NCI-H2227 (cell line): Measurements from ENCODE around the gene COPS3.

Source experiments
- DNase-seq: peaks from one replicate; lab custom pipeline; 2025; ENCODE audit not compliant: unreplicated experiment; lab: John Stamatoyannopoulos, UW

COPS3 gene

DNA sequence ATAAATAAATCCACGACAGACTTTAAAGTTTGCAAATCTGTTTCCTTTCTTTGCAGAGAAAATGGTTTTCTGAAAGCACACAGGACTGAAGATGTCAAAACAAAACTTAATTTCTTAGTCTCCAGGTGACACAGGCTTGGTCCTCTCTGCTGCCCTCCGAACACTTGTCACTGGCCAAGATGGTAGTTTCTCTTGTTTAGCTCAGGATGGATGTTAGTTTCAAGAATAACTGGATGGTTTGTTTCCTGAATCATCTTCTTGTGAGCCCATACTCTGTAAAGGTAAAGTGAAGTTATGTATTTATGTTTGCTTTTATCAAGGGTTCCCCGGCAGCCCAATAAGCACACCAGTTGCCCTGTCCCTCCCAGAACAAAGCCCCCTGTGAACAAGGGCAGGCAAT, 34.2 kb downstream of the COPS3 start:
- DNase-seq: no peak

DNA sequence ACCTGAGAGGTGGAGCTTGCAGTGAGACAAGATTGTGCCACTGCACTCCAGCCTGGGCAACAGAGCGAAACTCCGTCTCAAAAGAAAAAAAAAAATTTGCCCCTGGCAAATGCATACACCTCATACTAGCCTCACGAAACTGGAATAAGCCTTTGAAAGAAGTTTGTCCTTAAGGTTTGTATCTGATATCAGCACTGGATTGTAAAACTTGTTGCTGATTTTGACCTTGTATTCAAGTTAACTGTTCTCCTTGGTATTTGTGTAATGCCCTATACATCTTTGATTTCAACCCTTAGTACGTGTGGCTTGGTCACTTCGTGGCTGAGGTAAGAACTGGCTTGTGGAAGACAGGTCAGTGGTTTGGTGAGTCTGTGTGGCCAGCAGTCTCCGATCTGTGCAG, 37.9 kb downstream of the COPS3 start:
- DNase-seq: no peak

DNA sequence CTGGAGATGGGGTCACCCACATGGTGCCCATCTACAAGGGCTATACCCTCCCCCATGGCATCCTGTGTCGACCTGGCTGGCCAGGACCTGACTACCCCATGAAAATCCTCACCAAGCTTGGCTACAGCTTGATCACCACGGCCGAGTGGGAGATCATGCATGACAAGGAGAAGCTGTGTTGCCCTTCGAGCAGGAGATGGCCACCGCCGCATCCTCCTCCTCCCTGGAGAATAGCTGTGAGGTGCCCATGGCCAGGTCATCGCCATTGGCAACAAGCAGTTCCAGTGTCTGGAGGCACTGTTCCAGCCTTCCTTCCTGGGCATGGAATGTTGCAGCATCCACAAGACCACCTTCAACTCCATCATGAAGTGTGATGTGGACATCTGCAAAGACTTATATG, 38.8 kb downstream of the COPS3 start:
- no peak for DNase-seq

DNA sequence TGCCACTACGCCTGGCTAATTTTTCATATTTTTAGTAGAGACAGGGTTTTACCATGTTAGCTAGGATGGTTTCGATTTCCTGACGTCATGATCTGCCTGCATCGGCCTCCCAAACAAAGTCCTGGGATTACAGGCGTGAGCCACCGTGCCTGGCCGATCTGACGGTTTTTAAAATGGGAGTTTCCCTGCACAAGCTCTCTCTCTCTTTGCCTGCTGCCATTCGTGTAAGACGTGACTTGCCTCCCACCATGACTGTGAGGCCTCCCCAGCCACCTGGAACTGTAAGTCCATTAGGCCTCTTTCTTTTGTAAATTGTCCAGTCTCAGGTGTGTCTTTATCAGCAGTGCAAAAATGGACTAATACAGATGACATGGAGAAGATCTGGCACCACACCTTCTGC, 39.4 kb downstream of the COPS3 start:
- DNase-seq: no peak

DNA sequence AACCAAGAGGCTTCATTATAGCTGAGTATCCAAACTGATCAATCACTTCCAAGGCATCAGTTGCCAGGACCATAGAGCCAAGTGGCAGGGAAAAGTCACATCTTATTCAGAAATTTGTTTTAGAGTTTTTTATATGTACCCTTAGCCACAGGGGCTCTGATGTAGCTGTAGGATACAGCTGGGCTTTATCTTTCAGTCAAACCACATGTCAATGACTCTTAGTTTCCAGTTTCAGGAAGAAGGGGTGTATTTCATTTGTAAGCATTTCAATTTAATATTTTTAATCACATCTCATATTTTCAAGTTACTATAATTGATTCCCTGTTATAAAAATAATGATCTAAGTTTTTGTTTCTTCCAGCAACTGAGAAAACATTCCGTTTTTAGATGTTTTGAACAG, 41.2 kb downstream of the COPS3 start:
- no peak for DNase-seq

DNA sequence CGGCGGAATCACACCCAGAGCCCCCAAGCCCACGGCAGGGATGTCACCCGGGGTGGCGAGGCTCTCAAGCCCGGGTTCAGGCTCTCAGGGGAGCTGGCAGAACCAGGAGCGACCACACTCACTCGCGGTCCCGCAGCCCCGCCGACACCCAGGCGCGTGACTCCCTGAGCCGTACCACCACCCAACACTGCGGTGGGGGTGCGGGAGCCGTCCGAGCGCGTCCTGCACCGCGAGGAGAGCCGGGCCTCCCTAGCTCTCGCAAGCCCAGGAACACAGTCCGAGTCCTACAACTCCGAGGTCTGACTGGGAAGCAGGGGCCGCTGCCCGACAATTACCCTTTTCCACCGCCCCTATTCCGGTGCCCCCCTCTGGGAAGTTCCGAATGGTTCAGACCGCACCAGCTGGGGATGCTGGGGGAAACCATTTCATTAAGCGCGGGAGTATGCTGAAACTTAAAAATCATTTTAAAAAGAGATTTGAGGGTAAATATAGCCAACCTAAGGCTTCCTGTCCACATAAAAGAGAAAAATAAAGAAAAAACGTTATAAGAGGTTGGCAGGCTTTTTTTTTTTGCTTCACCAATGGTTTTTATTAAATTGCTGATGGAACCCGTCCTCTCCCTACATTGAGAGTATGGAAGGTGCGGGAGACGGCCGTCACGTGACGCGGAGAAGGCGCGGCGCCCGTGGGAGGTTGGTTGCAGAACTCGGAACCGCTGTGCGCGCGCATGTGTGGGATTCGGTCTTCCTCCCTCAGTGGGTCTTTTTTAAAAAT, 43.8 kb downstream of the COPS3 start, which contains the start of gene FLCN:
FLCN (minus strand) TSS at position 143 of the 774 bp plus-strand sequence. CDS start 9,031 bp downstream, outside the sequence.
- peak; percentile 87 for DNase-seq

DNA sequence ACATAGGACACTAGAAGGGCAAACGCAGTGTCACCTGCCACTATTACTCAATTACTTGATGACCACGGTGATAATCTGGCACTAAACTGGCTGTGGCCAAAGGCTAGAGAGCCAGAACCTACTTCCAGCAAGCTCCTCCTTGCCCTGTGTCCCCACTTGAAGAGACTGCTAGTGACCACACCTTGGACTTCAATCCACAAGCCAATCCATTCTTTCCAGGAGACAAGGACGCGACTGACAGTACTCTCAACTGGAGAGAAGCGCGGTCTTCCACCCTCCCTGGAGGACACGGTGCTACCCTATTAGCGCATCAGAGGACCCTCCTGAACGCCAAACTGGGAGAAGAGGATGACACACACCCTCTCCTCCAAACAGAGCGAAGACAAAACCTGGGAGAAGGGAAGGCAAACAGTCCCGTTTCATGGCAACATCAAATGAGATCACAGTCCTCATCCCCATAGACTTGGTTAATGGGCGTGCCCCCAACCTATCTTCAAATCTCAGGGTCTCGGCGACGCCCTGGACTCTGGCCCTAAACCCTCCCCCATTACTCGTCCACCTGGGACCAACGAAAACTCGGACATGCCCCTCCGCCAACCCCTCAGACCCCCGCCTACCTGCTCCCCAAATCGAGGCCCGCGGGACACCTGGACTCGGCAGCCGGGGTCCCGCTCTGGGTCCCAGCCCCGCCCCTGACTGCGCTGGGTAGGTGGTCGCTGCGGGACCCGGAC, 44.6 kb downstream of the COPS3 start:
- DNase-seq: peak; percentile 46

DNA sequence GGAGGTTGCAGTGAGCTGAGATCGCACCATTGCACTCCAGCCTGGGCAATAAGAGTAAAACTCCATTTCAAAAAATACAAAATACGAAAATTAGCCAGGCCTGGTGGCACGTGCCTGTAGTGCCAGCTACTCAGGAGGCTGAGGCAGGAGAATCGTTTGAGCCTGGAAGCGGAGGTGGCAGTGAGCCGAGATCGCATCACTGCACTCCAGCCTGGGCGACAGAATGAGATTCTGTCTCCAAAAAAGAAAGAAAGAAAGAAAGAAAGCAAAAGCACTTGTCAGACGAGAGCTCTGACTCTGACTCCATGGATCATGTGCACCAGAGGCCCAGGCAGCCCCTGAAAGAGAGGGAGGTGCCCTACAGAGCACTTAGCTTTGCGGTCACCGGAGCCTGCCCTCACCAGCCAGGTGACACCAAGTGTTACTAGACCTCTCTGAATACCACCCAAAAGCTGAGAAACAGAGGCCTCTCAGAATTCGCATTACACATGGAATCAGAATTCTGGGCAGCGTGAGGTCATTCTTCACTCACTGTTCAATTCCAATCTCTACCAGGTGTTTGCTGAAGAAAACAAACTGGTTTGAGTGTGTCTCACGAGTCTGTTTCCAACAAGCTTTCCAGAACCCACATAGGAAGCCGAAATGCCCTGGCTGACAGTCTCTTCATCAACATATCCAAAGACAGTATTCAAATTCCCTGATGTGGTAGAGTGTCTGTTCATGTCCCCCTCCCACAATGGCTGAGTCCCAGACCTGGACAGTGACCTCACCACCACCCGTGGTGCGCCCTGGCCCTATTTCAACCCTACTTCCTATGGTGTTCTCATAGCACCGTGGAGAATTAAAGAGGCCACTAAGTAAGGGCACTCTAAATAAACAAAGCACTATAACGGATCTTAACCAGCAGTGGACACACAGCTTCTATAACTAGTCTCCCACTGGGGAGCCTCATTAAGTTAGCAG, 45.6 kb downstream of the COPS3 start:
- no peak for DNase-seq

DNA sequence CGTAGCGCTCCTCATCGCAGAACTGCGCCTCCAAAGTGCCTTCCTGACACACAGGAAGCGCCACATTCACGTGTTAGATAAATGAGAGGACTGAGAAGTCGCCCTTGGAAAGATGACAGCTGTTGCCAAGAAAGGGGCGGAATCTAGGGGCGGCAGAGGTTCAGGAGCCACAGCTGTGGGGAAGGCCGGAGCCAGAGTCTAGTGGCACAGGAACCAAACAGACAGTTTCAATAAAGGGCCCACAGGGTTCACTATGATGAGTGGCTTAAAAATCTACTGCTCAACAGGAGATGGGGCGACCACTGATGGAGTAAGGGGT, 48.8 kb downstream of the COPS3 start:
- no peak for DNase-seq

DNA sequence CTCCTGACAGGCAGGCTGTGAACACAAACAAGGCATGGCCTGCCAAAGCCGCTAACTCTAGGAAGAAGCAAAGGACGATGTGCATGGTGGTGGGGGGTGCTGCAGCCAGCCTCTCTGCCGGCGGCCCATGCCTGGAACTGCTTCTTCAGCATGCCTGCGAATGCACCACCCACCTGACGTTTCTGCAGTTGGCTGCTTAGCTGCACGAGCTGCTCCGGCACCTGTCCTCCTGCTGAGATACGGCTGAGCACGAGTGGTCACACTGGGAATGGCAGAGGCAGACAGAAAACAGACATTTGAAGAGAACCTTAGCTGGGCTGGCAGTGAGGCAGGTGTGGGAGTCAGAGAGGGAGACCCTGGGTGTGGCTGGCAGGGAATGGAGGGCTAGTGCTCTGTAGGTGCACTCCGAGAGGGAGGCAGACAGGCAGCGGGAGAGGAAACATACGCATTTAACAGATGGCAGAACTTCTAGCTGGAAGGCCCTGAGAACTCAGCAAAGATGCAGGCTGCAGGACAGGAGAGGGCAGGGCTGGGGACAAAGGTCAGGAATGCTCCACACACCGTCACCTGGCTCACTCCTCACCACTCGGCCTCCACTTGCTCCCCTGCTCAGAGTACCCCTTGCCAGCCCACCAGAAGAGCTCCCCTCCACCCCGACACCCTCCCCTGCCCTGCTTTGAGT, 49.3 kb downstream of the COPS3 start:
- DNase-seq: no peak

DNA sequence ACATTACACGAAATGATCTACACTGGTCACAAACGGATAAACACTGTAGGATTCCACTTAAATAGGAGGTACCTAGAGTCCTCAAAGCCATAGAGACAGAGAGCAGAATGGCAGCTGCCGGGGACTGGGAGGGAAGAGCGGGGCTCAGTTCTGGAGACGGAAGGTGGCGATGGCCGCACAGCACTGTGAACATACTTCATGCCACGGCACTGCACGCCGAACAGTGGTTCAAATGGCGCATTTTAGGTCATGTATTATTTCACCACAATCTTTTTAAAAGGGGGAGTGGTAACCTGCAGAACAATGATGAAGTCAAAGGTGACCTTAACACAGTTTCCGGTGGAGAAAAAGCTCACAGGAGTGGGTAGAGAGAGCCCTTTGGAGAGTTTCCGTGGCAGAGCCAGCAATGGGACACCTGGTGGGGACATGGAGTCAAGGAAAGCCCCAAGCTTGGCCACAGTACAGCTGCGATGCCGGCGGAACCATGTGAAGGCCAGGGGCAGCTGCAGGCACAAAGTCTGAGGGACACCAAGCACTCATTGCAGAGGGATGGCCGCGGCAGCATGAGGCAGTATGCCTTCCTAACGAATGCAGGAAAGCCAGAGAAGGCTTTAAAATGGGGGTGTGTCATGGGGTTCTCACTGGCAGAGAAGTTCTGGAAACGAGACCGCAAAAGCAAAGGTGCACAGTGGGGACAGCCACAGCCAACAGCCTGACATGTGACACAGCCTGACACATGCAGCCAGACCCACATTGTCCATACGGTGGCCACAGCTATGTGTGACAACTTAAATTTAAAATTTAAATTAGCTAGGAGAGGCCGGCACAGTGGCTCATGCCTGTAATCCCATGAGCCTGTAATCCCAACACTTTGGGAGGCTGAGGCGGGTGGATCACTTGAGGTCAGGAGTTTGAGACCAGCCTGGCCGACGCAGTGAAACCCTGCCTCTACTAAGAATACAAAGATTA, 51.3 kb downstream of the COPS3 start:
- no peak for DNase-seq

DNA sequence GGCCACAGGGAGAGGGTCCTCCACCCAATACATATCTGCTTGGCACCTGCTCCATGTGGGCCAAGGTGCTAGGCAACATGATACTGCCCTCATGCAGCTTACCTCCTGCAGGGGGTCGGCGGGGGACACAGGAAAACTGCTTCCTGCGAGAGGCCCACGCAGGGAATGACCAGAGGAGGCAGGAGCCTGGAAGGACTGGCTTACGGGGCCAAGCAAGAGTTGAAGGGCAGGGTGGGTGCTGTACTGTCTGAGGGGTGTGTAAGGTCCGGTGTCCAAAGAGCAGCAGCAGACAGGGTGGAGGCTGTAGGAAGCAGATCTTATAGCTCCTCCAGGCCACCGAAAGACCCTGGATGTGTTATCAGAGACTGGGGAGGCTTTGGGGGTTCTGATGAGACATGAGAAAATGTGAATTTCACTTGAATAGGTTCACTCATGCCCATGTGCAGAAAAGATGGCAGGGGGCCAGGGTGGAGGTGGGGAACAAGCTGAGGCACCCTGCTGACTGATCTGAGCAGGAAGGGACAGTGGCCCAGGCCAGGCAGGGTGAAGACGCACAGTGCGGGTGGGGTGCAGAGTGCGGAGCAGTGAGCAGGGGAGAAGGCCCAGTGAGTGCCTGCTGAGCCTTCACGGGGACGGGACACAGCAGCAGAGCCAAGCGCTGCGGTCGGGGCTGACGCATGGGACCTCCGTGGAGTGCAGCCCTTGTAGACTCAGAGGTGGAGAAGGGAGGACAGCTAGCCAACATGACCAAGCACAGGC, 52.3 kb downstream of the COPS3 start:
- no peak for DNase-seq

DNA sequence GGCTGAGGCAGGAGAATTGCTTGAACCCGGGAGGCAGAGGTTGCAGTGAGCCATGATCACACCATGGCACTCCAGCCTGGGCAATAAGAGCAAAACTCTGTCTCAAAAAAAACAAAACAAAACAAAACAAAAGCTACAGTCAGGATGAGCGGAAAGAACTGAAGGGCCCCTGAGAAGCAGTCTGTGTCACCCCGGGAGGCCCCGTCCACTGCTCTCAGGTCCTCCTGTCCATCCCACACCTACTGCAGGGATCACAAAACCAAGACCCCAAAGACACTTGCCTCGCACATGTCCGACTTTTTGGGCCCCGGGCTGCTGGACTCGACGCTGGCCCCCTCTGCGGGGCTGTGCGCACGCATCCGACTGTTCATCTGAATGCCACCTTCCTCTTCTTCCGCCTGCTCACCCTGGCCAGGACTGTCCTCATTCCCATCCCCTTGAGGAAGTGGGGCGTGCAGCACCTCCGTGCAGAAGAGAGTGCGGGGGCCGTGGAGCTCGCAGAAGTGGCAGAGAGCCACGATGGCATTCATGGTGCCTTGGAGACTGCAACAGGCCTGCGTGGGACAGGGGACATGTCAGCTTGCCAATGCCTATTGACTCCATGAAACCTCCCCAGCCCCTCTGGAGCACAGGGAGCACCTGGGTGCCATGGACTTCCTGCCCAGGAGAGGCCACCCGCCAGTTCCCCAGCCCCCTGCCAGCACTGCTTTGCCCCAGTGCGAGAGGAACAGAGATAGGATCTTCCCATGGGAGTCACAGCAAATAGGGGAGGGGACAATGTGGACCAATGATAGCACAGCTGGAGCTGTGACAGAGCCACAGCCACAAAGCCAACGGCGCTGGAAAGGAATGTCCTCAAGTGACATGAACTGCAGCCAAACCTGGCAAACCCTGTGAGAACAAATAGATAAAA, 53.2 kb downstream of the COPS3 start:
- no peak for DNase-seq

DNA sequence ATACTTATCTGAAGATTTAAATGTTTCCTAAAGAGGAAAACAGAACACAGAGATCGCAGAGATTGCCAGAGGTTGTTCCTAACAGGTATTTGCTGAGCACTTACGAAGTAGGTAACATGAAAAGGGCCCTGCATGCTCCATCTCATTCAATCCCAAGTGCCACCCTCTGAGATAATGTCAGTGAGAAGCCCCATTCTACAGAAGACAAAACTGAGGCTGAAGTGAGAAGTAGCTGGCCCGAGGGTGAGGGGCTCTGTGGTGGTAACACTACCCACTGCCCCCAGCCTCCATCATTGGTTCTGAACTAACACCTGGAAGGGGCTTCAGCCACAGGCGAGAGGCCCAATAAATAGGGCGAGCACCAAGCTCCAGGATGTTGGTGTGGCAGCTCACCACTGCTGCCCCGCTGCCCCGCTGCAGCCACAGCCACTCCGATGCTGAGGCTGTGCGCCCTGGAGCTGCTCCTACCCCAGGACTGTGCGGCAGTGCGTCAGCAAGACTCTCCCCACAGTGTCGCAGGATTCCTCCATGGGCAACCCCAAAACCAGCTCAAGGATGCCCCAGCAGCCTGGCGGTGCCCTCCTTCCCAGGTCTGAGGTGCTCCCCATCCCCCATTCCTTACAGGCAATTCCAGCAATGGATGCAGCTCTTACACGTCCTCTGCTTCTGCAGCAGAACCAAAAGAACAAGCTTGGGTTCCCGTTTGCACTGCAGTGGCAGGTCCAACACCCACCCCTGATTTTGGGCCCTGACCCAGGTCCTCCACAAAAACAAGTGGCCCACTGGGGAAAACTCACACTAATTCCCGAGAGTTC, 54.4 kb downstream of the COPS3 start:
- DNase-seq: no peak

DNA sequence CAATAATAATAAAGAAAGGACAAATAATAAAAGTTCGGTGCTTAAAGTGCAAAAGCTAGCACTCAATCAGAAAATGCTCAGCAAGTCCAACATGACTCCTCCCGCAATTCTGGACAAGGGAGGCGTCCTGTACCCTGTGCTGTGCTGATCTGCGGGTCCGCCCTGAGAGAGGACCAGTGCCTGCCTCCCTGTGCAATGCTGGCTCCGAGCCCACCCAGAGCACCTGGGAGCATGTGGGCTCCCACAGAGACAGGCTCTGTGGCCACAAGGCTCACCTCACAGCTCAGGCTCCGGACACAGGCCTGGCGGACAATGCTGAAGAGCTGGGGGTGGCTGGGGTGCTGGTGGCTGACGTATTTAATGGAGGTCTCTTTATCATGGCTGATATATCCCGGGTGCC, 55.1 kb downstream of the COPS3 start:
- DNase-seq: no peak

DNA sequence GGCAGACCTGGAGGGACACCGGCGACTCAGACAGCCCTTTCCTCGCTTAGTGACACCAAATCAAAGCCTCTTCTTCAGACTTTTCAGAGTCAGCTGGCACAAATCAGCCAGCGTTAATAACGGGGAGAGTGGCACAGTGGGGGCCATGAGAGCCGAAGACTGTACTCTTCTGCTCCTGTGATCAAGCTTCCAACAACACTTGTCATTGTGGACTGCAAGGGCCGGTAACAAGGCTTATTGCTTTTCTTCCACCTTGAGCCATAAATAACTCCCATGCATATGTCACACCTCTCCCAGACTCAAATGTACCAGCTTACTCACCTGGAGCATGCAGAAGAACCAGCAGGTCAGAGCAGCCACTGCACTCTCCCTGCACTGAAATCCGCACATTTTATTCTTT, 56.9 kb downstream of the COPS3 start:
- DNase-seq: no peak

DNA sequence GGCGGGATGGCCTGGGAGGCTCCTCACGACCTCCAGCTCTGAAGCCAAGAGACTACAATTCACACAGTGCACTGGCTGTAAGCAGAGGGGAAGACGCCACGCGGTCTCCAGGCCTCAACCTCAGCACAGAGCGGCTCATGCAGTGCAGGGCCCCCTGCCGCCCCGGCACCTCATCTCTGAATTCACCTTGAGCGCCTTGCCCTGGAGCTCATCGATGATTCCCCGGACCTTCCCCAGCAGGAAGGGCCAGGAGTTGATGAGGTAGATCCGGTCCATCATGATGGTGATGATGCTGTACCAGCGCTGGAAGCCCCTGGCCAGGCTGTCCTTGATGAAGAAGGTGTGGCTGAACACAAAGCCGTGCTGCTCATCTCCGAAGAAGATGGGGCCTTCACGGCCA, 57.3 kb downstream of the COPS3 start:
- DNase-seq: no peak
